WTC11 (cell line): ENCODE data around the gene MTHFS.
"Not testable (repeated sequence)": the region's sequence is repeated elsewhere in the genome, so short reads cannot be mapped to it uniquely, and the experiment has no call there.

ENCODE experiments used
- ATF3 ChIP-seq: sonication (generic); formaldehyde crosslinking; conservative IDR thresholded peaks from 2 replicates; pipeline ENCODE4 v1.8.1; 2022; ENCODE audit warnings: mild to moderate bottlenecking, missing genetic modification reagents
- ATF6 ChIP-seq: sonication (generic); formaldehyde crosslinking; IDR thresholded peaks from 2 replicates; pipeline ENCODE4 v1.8.1; 2023; ENCODE audit warnings: mild to moderate bottlenecking, missing genetic modification reagents
- CREB1 ChIP-seq: sonication (generic); formaldehyde crosslinking; IDR thresholded peaks from 2 replicates; pipeline ENCODE4 v1.8.0; 2023; ENCODE audit warnings: mild to moderate bottlenecking, missing genetic modification reagents
- CTCF ChIP-seq: fragments of 200-600 bp; IDR thresholded peaks from 2 replicates; pipeline ENCODE4 v1.8.0; 2022; ENCODE audit warnings: antibody characterized with exemption
- MYBL2 ChIP-seq: sonication (generic); formaldehyde crosslinking; IDR thresholded peaks from 2 replicates; pipeline ENCODE4 v1.8.1; 2023; ENCODE audit warnings: mild to moderate bottlenecking, moderate library complexity, missing genetic modification reagents
- PRRX2 ChIP-seq: fragments of 250-450 bp; sonication (Bioruptor Pico); IDR thresholded peaks from 2 replicates; pipeline ENCODE4 v1.8.0; 2021; ENCODE audit warnings: mild to moderate bottlenecking
- SMAD4 ChIP-seq: sonication (generic); formaldehyde crosslinking; IDR thresholded peaks from 2 replicates; pipeline ENCODE4 v1.8.0; 2022; ENCODE audit warnings: mild to moderate bottlenecking, missing genetic modification reagents
- SP1 ChIP-seq: sonication (generic); formaldehyde crosslinking; conservative IDR thresholded peaks from 2 replicates; pipeline ENCODE4 v1.8.1; 2022; ENCODE audit warnings: missing genetic modification reagents
- STAT6 ChIP-seq: sonication (generic); formaldehyde crosslinking; conservative IDR thresholded peaks from 2 replicates; pipeline ENCODE4 v1.8.1; 2023; ENCODE audit warnings: mild to moderate bottlenecking, low read depth, missing genetic modification reagents, moderate library complexity
- TCF7 ChIP-seq: sonication (generic); formaldehyde crosslinking; IDR thresholded peaks from 2 replicates; pipeline ENCODE4 v1.8.0; 2022; ENCODE audit warnings: mild to moderate bottlenecking, low read depth, missing genetic modification reagents, moderate library complexity
- TEAD4 ChIP-seq: sonication (generic); formaldehyde crosslinking; IDR thresholded peaks from 2 replicates; pipeline ENCODE4 v1.8.0; 2022; ENCODE audit warnings: mild to moderate bottlenecking, missing genetic modification reagents
- ZBTB43 ChIP-seq: sonication (generic); formaldehyde crosslinking; IDR thresholded peaks from 2 replicates; pipeline ENCODE4 v1.8.1; 2023; ENCODE audit warnings: mild to moderate bottlenecking, missing genetic modification reagents
- ZNF416 ChIP-seq: fragments of 250-450 bp; sonication (Bioruptor Pico); IDR thresholded peaks from 2 replicates; pipeline ENCODE4 v1.9.0; 2021; ENCODE audit warnings: mild to moderate bottlenecking, inconsistent platforms
- TF ChIP-seq, protein P1 (sequence below): sonication (generic); formaldehyde crosslinking; IDR thresholded peaks from 2 replicates; pipeline ENCODE4 v1.8.0; 2023; ENCODE audit warnings: missing genetic modification reagents

- TF ChIP-seq TEAD4 (CRISPR knock-in tag); STAT6 (CRISPR knock-in tag); MYBL2; CTCF; ZNF416 (CRISPR knock-in tag); TCF7 (CRISPR knock-in tag); ATF3; SMAD4; ZBTB43; SP1 (CRISPR knock-in tag); CREB1 (CRISPR knock-in tag); ATF6 (CRISPR knock-in tag); PRRX2 (CRISPR knock-in tag): not testable (repeated sequence)
- TF ChIP-seq, protein P1, sequence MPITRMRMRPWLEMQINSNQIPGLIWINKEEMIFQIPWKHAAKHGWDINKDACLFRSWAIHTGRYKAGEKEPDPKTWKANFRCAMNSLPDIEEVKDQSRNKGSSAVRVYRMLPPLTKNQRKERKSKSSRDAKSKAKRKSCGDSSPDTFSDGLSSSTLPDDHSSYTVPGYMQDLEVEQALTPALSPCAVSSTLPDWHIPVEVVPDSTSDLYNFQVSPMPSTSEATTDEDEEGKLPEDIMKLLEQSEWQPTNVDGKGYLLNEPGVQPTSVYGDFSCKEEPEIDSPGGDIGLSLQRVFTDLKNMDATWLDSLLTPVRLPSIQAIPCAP (CRISPR knock-in tag), result not testable (repeated sequence)
Observed at GRCh38 chr15:79898786-79899185, 2.0 kb upstream of the MTHFS start.
